Suprapubic skin (tissue), 4 donors: ENCODE results near the gene PLCG2. TPM values are rescaled to one million over a fixed set of nuclear protein-coding genes. Genes with fewer than 3 reads are reported as not detected.

ENCODE experiments used
- DNase-seq, 2 donors: peaks; one replicate each; pipeline ENCODE4 v3.0.0-alpha.2; 2019; ENCODE audit warnings: low spot score in 2 of 2
- H3K27ac ChIP-seq: fragments of 200-600 bp; sonication (generic); one replicate; pipeline ENCODE4 v1.5.1; 2019
- H3K27me3 ChIP-seq: fragments of 200-600 bp; sonication (generic); one replicate; pipeline ENCODE4 v1.5.1; 2019
- H3K36me3 ChIP-seq: fragments of 200-600 bp; sonication (generic); one replicate; pipeline ENCODE4 v1.5.1; 2019
- H3K4me1 ChIP-seq: fragments of 200-600 bp; sonication (generic); one replicate; pipeline ENCODE4 v1.5.1; 2019
- H3K4me3 ChIP-seq: fragments of 200-600 bp; sonication (generic); one replicate; pipeline ENCODE4 v1.5.1; 2019; ENCODE audit warnings: mild to moderate bottlenecking
- H3K9me3 ChIP-seq: fragments of 200-600 bp; sonication (generic); one replicate; pipeline ENCODE4 v1.5.1; 2019
- CTCF ChIP-seq, 2 donors: fragments of 200-600 bp in 1 of 2; fragments of 450-650 bp in 1 of 2; sonication (generic) in 1 of 2; IDR thresholded peaks; one replicate each; pipeline ENCODE4 v1.5.1; 2016 to 2019; ENCODE audit warnings: antibody characterized with exemption in 2 of 2, mild to moderate bottlenecking in 1 of 2, moderate library complexity in 1 of 2
- EP300 ChIP-seq: sonication (generic); formaldehyde crosslinking; IDR thresholded peaks from one replicate; pipeline ENCODE4 v1.6.1; 2017; ENCODE audit warnings: antibody characterized with exemption
- POLR2A ChIP-seq, 2 donors: fragments of 450-650 bp; IDR thresholded peaks; one replicate each; pipeline ENCODE4 v1.6.1; 2017; ENCODE audit warnings: antibody characterized with exemption in 2 of 2, mild to moderate bottlenecking in 2 of 2, moderate library complexity in 2 of 2
- POLR2AphosphoS5 ChIP-seq, 3 donors: sonication (generic); formaldehyde crosslinking; IDR thresholded peaks; one replicate each; pipeline ENCODE4 v1.6.1; 2017; ENCODE audit warnings: antibody characterized with exemption in 3 of 3
- WGBS: methylation state at CpG from one replicate; pipeline ENCODE4 v1.1.5; 2018; 5-methylcytosine and 5-hydroxymethylcytosine counted together
- total RNA-seq, 4 donors: library from RNA; depleted of rRNA; stranded (reverse); fragments of >200 nt; gene quantifications; one replicate each; pipeline ENCODE4 v1.1.0, GENCODE V29; 2016

The PLCG2 gene
- total RNA-seq, 4 donors from 2014 or later, result 6.5 to 24.1 (median 10.5) TPM

- H3K36me3 ChIP-seq, result no peaks in the 10 kb centered on the region
- H3K9me3 ChIP-seq, result no peaks in the 10 kb centered on the region
- H3K27ac ChIP-seq, result no peak overlapping the region
- no peak overlapping the region for H3K4me3 ChIP-seq
- H3K4me1 ChIP-seq, result no peaks in the 10 kb centered on the region
- no peak for DNase-seq
- WGBS, result 88% methylated on average over 11 of the region's 12 CpGs
- no peak for TF ChIP-seq POLR2A (IDR thresholded peaks at IDR 0.05)
- H3K27me3 ChIP-seq, result no peaks in the 10 kb centered on the region
These were observed 57.4 kb downstream of the PLCG2 start for GRCh38 chr16:81836279-81837054.

GRCh38 chr16:81837312-81837751, 58.2 kb downstream of the PLCG2 start:
- no peak for DNase-seq
- H3K4me1 ChIP-seq, result no peaks in the 10 kb centered on the region
- H3K4me3 ChIP-seq, result no peak overlapping the region
- no peaks in the 10 kb centered on the region for H3K36me3 ChIP-seq
- no peak overlapping the region for H3K27ac ChIP-seq
- TF ChIP-seq POLR2AphosphoS5 (IDR thresholded peaks at IDR 0.05), result no peak
- H3K27me3 ChIP-seq, result peaks cover 3% of the 10 kb centered on the region
- WGBS, result 78% methylated on average over 9 of the region's 9 CpGs
- H3K9me3 ChIP-seq, result no peaks in the 10 kb centered on the region

- TF ChIP-seq POLR2A (IDR thresholded peaks at IDR 0.05), result no peak
- WGBS, result 47% methylated on average over 4 of the region's 4 CpGs
- H3K36me3 ChIP-seq, result no peaks in the 10 kb centered on the region
These were observed 59.7 kb downstream of the PLCG2 start for GRCh38 chr16:81838794-81839193.

GRCh38 chr16:81841722-81842121, 62.6 kb downstream of the PLCG2 start:
- no peaks in the 10 kb centered on the region for H3K4me1 ChIP-seq
- DNase-seq, result no peak
- H3K36me3 ChIP-seq, result no peaks in the 10 kb centered on the region
- TF ChIP-seq EP300 (no peak), CTCF (IDR thresholded peaks at IDR 0.05) (no peak), POLR2A (IDR thresholded peaks at IDR 0.05) (no peak), POLR2AphosphoS5 (IDR thresholded peaks at IDR 0.05) (no peak)
- no peak overlapping the region for H3K27ac ChIP-seq
- no peak overlapping the region for H3K4me3 ChIP-seq
- H3K27me3 ChIP-seq, result peaks cover 3% of the 10 kb centered on the region
- WGBS, result 57% methylated on average over 7 of the region's 7 CpGs
- no peaks in the 10 kb centered on the region for H3K9me3 ChIP-seq

More at GRCh38 chr16:81838794-81839193, 59.7 kb downstream of the PLCG2 start:
- Histone ChIP-seq H3K27ac (no peak overlapping the region), H3K27me3 (peaks cover 3% of the 10 kb centered on the region), H3K4me3 (no peak overlapping the region), H3K9me3 (no peaks in the 10 kb centered on the region), H3K4me1 (no peaks in the 10 kb centered on the region)
- no peak for DNase-seq

GRCh38 chr16:81842564-81843242, 63.6 kb downstream of the PLCG2 start:
- H3K4me3 ChIP-seq, result no peak overlapping the region
- no peak overlapping the region for H3K27ac ChIP-seq
- no peaks in the 10 kb centered on the region for H3K4me1 ChIP-seq
- no peaks in the 10 kb centered on the region for H3K36me3 ChIP-seq
- no peak for DNase-seq
- TF ChIP-seq POLR2AphosphoS5 (IDR thresholded peaks at IDR 0.05) (no peak), POLR2A (IDR thresholded peaks at IDR 0.05) (no peak), EP300 (no peak), CTCF (IDR thresholded peaks at IDR 0.05) (no peak)
- H3K27me3 ChIP-seq, result peaks cover 3% of the 10 kb centered on the region
- no peaks in the 10 kb centered on the region for H3K9me3 ChIP-seq
- 74% methylated on average over 12 of the region's 12 CpGs for WGBS

- no peak for TF ChIP-seq EP300
- TF ChIP-seq POLR2AphosphoS5 (IDR thresholded peaks at IDR 0.05), result no peak
- no peak for TF ChIP-seq POLR2A (IDR thresholded peaks at IDR 0.05)
- no peak for TF ChIP-seq CTCF (IDR thresholded peaks at IDR 0.05)
- Histone ChIP-seq H3K9me3 (no peaks in the 10 kb centered on the region), H3K27me3 (peaks cover 3% of the 10 kb centered on the region), H3K4me3 (no peak overlapping the region), H3K27ac (no peak overlapping the region), H3K4me1 (no peaks in the 10 kb centered on the region), H3K36me3 (no peaks in the 10 kb centered on the region)
- WGBS, result 95% methylated on average over 4 of the region's 4 CpGs
- DNase-seq, result no peak
These were observed 64.1 kb downstream of the PLCG2 start for GRCh38 chr16:81843243-81843582.
